Left lung (tissue), 10 donors: Measurements from ENCODE around the gene DNAJC22. TPM values are rescaled to one million over a fixed set of nuclear protein-coding genes. Genes with fewer than 3 reads are reported as not detected.

Source experiments
- ATAC-seq: fragments of 200-7000 bp; cut with Tn5 transposase; one replicate; pipeline ENCODE4 v1.9.1; 2020; ENCODE audit warnings: moderate library complexity
- DNase-seq, 4 donors: peaks; one replicate each; pipeline ENCODE4 v3.0.0-alpha.2; 2013 to 2020
- H3K27ac ChIP-seq, 2 donors: fragments of 200-600 bp; sonication (generic) in 1 of 2; one replicate each; pipeline versions ENCODE4 v1.5.0 to v1.8.0; 2020 to 2021
- H3K27me3 ChIP-seq, 2 donors: fragments of 200-600 bp; sonication (generic) in 1 of 2; one replicate each; pipeline versions ENCODE4 v1.5.0 to v1.8.0; 2020 to 2021
- H3K36me3 ChIP-seq, 2 donors: fragments of 200-600 bp; sonication (generic) in 1 of 2; one replicate each; pipeline versions ENCODE4 v1.5.0 to v1.8.0; 2020 to 2021
- H3K4me1 ChIP-seq, 2 donors: fragments of 200-600 bp; one replicate each; pipeline ENCODE4 v1.8.0; 2021
- H3K4me3 ChIP-seq, 2 donors: fragments of 200-600 bp; sonication (generic) in 1 of 2; one replicate each; pipeline versions ENCODE4 v1.5.0 to v1.8.0; 2020 to 2021; ENCODE audit warnings: mild to moderate bottlenecking in 1 of 2
- H3K9me3 ChIP-seq, 2 donors: fragments of 200-600 bp; sonication (generic) in 1 of 2; one replicate each; pipeline versions ENCODE4 v1.5.0 to v1.8.0; 2020 to 2021
- CTCF ChIP-seq, 2 donors: fragments of 200-600 bp; sonication (generic) in 1 of 2; IDR thresholded peaks; one replicate each; pipeline versions ENCODE4 v1.5.0 to v1.8.0; 2021; ENCODE audit warnings: antibody characterized with exemption in 2 of 2
- intact Hi-C, 2 donors: fragments of 100-400 bp; cut with DNase I; formaldehyde crosslinking; loops; one replicate each; pipeline versions ENCODE4 v1.11.2 to v1.14.2; 2022
- polyA plus RNA-seq, 6 donors: library from polyadenylated mRNA; unstranded; fragments of 120-200 nt; gene quantifications; one replicate each; pipeline ENCODE4 v1.2.1, GENCODE V29; 2013; ENCODE audit not compliant: insufficient read length in 6 of 6
- total RNA-seq, 2 donors: library from RNA; stranded (reverse); fragmentation: NEBNext Ultra II Directional; extraction: Animal tissue kit (Norgen Biotek cat#: 25700); gene quantifications; one replicate each; pipeline ENCODE4 v1.2.1, GENCODE V29; 2021
- donor health status: DM: no; HTN: yes; CAD: no.
- donor health status: DM: no; HTN: no; CAD: no.

Gene DNAJC22
- total and polyA plus RNA-seq, 8 donors = 0.21 to 7.0 (median 6.4) TPM

GRCh38 chr12:49345051-49345824, 1.4 kb upstream of the DNAJC22 start:
- Histone ChIP-seq H3K27ac (no peak overlapping the region), H3K36me3 (no peaks in the 10 kb centered on the region), H3K4me1 (peaks cover 41 to 55% of the 10 kb centered on the region in 2 donors), H3K27me3 (peaks cover 59 to 100% of the 10 kb centered on the region in 2 donors), H3K4me3 (peak overlapping the region; percentile 13 to 19), H3K9me3 (no peaks in the 10 kb centered on the region)
- DNase-seq = peak in 1 of 4 donors; percentile 48
- no peak for ATAC-seq
- TF ChIP-seq CTCF (IDR thresholded peaks at IDR 0.05) = no peak
- intact Hi-C loops = loop anchor here in 1 of 2 donors (10.0 kb wide), 1 partner anchor 60 kb away; no protein-coding TSS in a partner anchor

GRCh38 chr12:49345825-49346658, 646 bp upstream of the DNAJC22 start:
- peaks cover 59 to 100% of the 10 kb centered on the region in 2 donors for H3K27me3 ChIP-seq

GRCh38 chr12:49347311-49348193, 864 bp downstream of the DNAJC22 start:
- peak; percentile 92 to 94 for TF ChIP-seq CTCF (IDR thresholded peaks at IDR 0.05)
- Histone ChIP-seq H3K27me3 (peaks cover 53 to 100% of the 10 kb centered on the region in 2 donors), H3K4me1 (peaks cover 35 to 47% of the 10 kb centered on the region in 2 donors), H3K4me3 (peak overlapping the region; percentile 11 to 18), H3K9me3 (no peaks in the 10 kb centered on the region), H3K36me3 (no peaks in the 10 kb centered on the region), H3K27ac (no peak overlapping the region)
- DNase-seq (peak; percentile 72 to 95 (median 84)), ATAC-seq (peak; percentile 88)
- intact Hi-C loops = loop anchor here in 1 of 2 donors (10.0 kb wide), 1 partner anchor 63 kb away; no protein-coding TSS in a partner anchor

More at GRCh38 chr12:49345825-49346658, 646 bp upstream of the DNAJC22 start:
- Histone ChIP-seq H3K9me3 (no peaks in the 10 kb centered on the region), H3K36me3 (no peaks in the 10 kb centered on the region), H3K4me3 (peak overlapping the region; percentile 13 to 18), H3K4me1 (peaks cover 41 to 55% of the 10 kb centered on the region in 2 donors), H3K27ac (no peak overlapping the region)
- ATAC-seq (no peak), DNase-seq (no peak)
- TF ChIP-seq CTCF (IDR thresholded peaks at IDR 0.05) = no peak
- intact Hi-C loops = loop anchor here in 1 of 2 donors (10.0 kb wide), 1 partner anchor 61 kb away; no protein-coding TSS in a partner anchor

- no peak for ATAC-seq
- Histone ChIP-seq H3K4me3 (no peak overlapping the region), H3K27ac (no peak overlapping the region), H3K36me3 (no peaks in the 10 kb centered on the region), H3K27me3 (peaks cover 44 to 97% of the 10 kb centered on the region in 2 donors), H3K9me3 (no peaks in the 10 kb centered on the region), H3K4me1 (peaks cover 27 to 36% of the 10 kb centered on the region in 2 donors)
- intact Hi-C loops = loop anchor here in 1 of 2 donors (10.0 kb wide), 1 partner anchor 64 kb away; no protein-coding TSS in a partner anchor
- TF ChIP-seq CTCF (IDR thresholded peaks at IDR 0.05) = no peak
- DNase-seq = no peak
These were observed 2.1 kb downstream of the DNAJC22 start for GRCh38 chr12:49348781-49349180.
